Mammary epithelial cell (primary cell): ENCODE data around the gene BMP5.

Experiments used
- EZH2 ChIP-seq: IDR thresholded peaks from 2 replicates; pipeline ENCODE4 v1.6.1; 2012; ENCODE audit warnings: low read length, inconsistent platforms, borderline replicate concordance
- TF ChIP-seq, protein P1 (sequence below), 2 donors: IDR thresholded peaks in 1 of 2; conservative IDR thresholded peaks in 1 of 2; 2 replicates each; pipeline ENCODE4 v1.5.1; 2011 to 2012; ENCODE audit warnings: inconsistent platforms in 2 of 2, low read length in 2 of 2, mild to moderate bottlenecking in 2 of 2, control low read depth in 1 of 2, low read depth in 1 of 2; ENCODE audit not compliant: insufficient read depth in 1 of 2; ENCODE audit errors: extremely low read depth in 1 of 2

- TF ChIP-seq, protein P1, sequence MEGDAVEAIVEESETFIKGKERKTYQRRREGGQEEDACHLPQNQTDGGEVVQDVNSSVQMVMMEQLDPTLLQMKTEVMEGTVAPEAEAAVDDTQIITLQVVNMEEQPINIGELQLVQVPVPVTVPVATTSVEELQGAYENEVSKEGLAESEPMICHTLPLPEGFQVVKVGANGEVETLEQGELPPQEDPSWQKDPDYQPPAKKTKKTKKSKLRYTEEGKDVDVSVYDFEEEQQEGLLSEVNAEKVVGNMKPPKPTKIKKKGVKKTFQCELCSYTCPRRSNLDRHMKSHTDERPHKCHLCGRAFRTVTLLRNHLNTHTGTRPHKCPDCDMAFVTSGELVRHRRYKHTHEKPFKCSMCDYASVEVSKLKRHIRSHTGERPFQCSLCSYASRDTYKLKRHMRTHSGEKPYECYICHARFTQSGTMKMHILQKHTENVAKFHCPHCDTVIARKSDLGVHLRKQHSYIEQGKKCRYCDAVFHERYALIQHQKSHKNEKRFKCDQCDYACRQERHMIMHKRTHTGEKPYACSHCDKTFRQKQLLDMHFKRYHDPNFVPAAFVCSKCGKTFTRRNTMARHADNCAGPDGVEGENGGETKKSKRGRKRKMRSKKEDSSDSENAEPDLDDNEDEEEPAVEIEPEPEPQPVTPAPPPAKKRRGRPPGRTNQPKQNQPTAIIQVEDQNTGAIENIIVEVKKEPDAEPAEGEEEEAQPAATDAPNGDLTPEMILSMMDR (conservative IDR thresholded peaks at IDR 0.05 in 1 of 2, IDR thresholded peaks at IDR 0.05 in 1 of 2; ENCODE audit: extremely low read depth in 1 of 2, insufficient read depth in 1 of 2, low read depth in 1 of 2, low read length in 2 of 2): no peak
- no peak for TF ChIP-seq EZH2
Observed at GRCh38 chr6:55714831-55715230, 160.6 kb downstream of the BMP5 start.
